C4-2B (cell line): ENCODE measurements around the gene CUX1.

Experiments used
- H3K27ac ChIP-seq: fragments of 450-650 bp; 2 replicates; pipeline ENCODE4 v1.5.1; 2017
- CTCF ChIP-seq: fragments of 450-650 bp; conservative IDR thresholded peaks from 2 replicates; pipeline ENCODE4 v1.5.1; 2017; ENCODE audit warnings: mild to moderate bottlenecking
- ZFX ChIP-seq: fragments of 450-650 bp; IDR thresholded peaks from 2 replicates; pipeline ENCODE4 v1.6.1; 2017

Gene CUX1

GRCh38 chr7:102283477-102284189 lies 466.2 kb downstream of the CUX1 start:
- H3K27ac ChIP-seq: no peak overlapping the region
- no peak for TF ChIP-seq CTCF

- TF ChIP-seq CTCF (no peak), ZFX (no peak)
- no peak overlapping the region for H3K27ac ChIP-seq
These were observed 467.0 kb downstream of the CUX1 start for GRCh38 chr7:102284399-102284798.

GRCh38 chr7:102284891-102285539 lies 467.6 kb downstream of the CUX1 start:
- TF ChIP-seq ZFX (no peak), CTCF (no peak)
- H3K27ac ChIP-seq: no peak overlapping the region

GRCh38 chr7:102285540-102286236 lies 468.3 kb downstream of the CUX1 start:
- TF ChIP-seq CTCF (no peak), ZFX (no peak)
- peak overlapping the region; percentile 65 for H3K27ac ChIP-seq

- peak; percentile 45; the same call in 1 of the 2 replicates for TF ChIP-seq ZFX
- no peak for TF ChIP-seq CTCF
These were observed 469.0 kb downstream of the CUX1 start, which contains the start of gene SH2B2 for GRCh38 chr7:102286237-102287110. Gene SH2B2, plus strand, starts transcription at chr7:102286868. Its CDS starts 13,683 bp downstream, at chr7:102300551.

GRCh38 chr7:102287111-102287980 lies 469.9 kb downstream of the CUX1 start:
- TF ChIP-seq CTCF (no peak), ZFX (no peak)
- peak overlapping the region; percentile 65 for H3K27ac ChIP-seq

More at GRCh38 chr7:102286237-102287110, 469.0 kb downstream of the CUX1 start, which contains the start of gene SH2B2:
- peak within 1 kb of the TSS; percentile 65 for H3K27ac ChIP-seq
